Posterior vena cava (tissue), 2 donors: ENCODE measurements around the gene MTPN. TPM values are rescaled to one million over a fixed set of nuclear protein-coding genes. Genes with fewer than 3 reads are reported as not detected.

Source experiments
- DNase-seq: peaks from one replicate; pipeline ENCODE4 v3.0.0-alpha.2; 2020; ENCODE audit warnings: low spot score
- intact Hi-C, 2 donors: fragments of 100-400 bp; cut with DNase I; formaldehyde crosslinking; loops; one replicate each; pipeline versions ENCODE4 v1.14.1 to v1.14.2; 2022 to 2023
- total RNA-seq, 2 donors: library from RNA; stranded (reverse); fragmentation: NEBNext Ultra II Directional; extraction: Animal tissue kit (Norgen Biotek cat#: 25700); gene quantifications; one replicate each; pipeline ENCODE4 v1.2.1, GENCODE V29; 2021
- donor health status: DM: yes; HTN: yes; CAD: no.
- donor health status: DM: yes; HTN: yes; CAD: no.

The MTPN gene
- total RNA-seq, 2 donors from 2014 or later = 89.3 to 95.0 TPM

GRCh38 chr7:135936497-135937217 lies 40.5 kb downstream of the MTPN start:
- no peak for DNase-seq
- intact Hi-C loops = no loop called here

GRCh38 chr7:135934651-135935050 lies 42.5 kb downstream of the MTPN start:
- intact Hi-C loops = no loop called here
- DNase-seq = no peak

GRCh38 chr7:135933509-135934188 lies 43.5 kb downstream of the MTPN start:
- intact Hi-C loops = no loop called here
- no peak for DNase-seq

GRCh38 chr7:135932131-135932530 lies 45.0 kb downstream of the MTPN start:
- no peak for DNase-seq
- intact Hi-C loops = no loop called here

GRCh38 chr7:135930565-135931461 lies 46.3 kb downstream of the MTPN start:
- intact Hi-C loops = no loop called here
- no peak for DNase-seq

GRCh38 chr7:135929722-135930141 lies 47.4 kb downstream of the MTPN start:
- intact Hi-C loops = no loop called here
- no peak for DNase-seq

- intact Hi-C loops = no loop called here
- DNase-seq = no peak
Observed at GRCh38 chr7:135929249-135929648, 47.9 kb downstream of the MTPN start.

- DNase-seq = no peak
- intact Hi-C loops = no loop called here
Observed at GRCh38 chr7:135928136-135928535, 49.0 kb downstream of the MTPN start.

- no peak for DNase-seq
- intact Hi-C loops = no loop called here
Observed at GRCh38 chr7:135925210-135925609, 51.9 kb downstream of the MTPN start.

- DNase-seq = no peak
- intact Hi-C loops = no loop called here
Observed at GRCh38 chr7:135924302-135924701, 52.9 kb downstream of the MTPN start.

GRCh38 chr7:135922263-135922662 lies 54.9 kb downstream of the MTPN start:
- no peak for DNase-seq
- intact Hi-C loops = no loop called here

GRCh38 chr7:135920478-135920877 lies 56.7 kb downstream of the MTPN start:
- no peak for DNase-seq
- intact Hi-C loops = no loop called here

GRCh38 chr7:135919071-135919841 lies 57.9 kb downstream of the MTPN start:
- DNase-seq = no peak
- intact Hi-C loops = no loop called here

- intact Hi-C loops = no loop called here
- no peak for DNase-seq
Observed at GRCh38 chr7:135918134-135918533, 59.0 kb downstream of the MTPN start.

GRCh38 chr7:135917721-135918120 lies 59.4 kb downstream of the MTPN start:
- intact Hi-C loops = no loop called here
- DNase-seq = no peak

GRCh38 chr7:135914346-135914745 lies 62.8 kb downstream of the MTPN start:
- intact Hi-C loops = no loop called here

GRCh38 chr7:135913404-135913803 lies 63.8 kb downstream of the MTPN start:
- no peak for DNase-seq
- intact Hi-C loops = no loop called here

More at GRCh38 chr7:135914346-135914745, 62.8 kb downstream of the MTPN start:
- no peak for DNase-seq

- intact Hi-C loops = no loop called here
- DNase-seq = no peak
Observed at GRCh38 chr7:135911099-135911498, 66.1 kb downstream of the MTPN start.

GRCh38 chr7:135910393-135911036 lies 66.6 kb downstream of the MTPN start:
- intact Hi-C loops = no loop called here
- no peak for DNase-seq
